RPMI8226 (cell line): ENCODE data around the gene TIE1.

Experiments
- DNase-seq: peaks from one replicate; pipeline ENCODE4 v3.0.0-alpha.2; 2015

The TIE1 gene

GRCh38 chr1:43313771-43314170, 13.0 kb downstream of the TIE1 start:
- no peak for DNase-seq

- DNase-seq = no peak
Measured at GRCh38 chr1:43314233-43314632, 13.5 kb downstream of the TIE1 start.

DNA sequence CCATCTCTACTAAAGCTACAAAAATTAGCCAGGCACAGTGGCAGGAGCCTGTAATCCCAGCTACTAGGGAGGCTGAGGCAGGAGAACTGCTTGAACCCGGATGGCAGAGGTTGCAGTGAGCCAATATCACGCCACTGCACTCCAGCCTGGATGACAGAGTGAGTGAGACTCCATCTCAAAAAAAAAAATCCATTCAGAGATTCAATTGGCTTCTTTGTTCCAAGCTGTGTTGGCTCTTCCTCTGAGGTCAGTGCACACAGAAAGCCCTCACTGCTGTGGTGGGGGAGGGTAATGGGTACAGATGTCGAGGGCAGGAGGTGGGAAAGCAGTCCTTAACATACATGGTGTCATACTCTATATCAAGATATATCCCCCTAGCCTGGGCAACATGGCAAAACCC, 14.7 kb downstream of the TIE1 start:
- no peak for DNase-seq

GRCh38 chr1:43315963-43316737, 15.4 kb downstream of the TIE1 start:
- DNase-seq = no peak

- DNase-seq = no peak
Measured at GRCh38 chr1:43316738-43317520, 16.1 kb downstream of the TIE1 start.

DNA sequence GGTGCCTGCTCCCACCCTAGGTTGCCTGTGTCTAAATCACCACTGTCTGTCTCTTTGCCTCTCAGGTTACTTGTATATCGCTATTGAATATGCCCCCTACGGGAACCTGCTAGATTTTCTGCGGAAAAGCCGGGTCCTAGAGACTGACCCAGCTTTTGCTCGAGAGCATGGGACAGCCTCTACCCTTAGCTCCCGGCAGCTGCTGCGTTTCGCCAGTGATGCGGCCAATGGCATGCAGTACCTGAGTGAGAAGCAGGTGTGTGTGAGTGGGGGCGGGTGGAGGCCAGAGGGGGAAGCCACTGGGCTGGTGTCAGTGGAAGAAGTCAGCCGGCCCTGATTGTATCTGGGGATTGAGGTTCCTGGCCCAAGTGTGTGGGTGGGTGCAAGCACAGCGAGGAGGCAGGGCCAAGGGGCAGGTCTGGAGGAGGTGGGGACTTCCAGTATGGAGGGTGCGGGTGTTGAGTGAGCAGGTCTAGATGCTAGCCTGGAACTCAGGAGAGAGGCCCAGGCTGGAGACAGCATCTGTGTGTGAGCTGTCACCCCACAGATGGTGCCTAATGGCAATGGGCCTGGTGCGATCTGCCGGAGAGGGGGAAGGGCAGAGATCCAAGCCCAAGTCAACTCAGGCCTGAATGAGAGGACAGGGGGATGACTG, 17.2 kb downstream of the TIE1 start:
- no peak for DNase-seq

DNA sequence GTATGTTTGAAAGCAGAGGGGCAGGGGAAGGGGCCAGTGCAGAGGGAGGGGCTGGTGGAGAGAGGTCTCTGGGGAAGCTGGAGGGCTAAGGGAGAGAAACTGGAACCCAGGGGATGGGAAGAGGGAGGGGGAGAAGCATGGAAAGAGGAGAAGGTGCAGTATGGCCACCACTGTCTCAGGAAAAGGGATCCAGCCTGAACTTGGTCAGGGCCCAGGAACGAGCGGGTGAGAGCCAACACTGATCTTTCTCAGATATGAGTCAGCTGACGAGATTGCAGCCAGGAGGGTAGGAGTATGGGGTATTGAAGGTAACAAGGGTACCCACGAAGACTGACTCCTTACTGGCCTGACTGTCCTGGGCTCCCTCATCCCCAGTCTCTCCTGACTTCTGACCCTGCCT, 18.0 kb downstream of the TIE1 start:
- no peak for DNase-seq

DNA sequence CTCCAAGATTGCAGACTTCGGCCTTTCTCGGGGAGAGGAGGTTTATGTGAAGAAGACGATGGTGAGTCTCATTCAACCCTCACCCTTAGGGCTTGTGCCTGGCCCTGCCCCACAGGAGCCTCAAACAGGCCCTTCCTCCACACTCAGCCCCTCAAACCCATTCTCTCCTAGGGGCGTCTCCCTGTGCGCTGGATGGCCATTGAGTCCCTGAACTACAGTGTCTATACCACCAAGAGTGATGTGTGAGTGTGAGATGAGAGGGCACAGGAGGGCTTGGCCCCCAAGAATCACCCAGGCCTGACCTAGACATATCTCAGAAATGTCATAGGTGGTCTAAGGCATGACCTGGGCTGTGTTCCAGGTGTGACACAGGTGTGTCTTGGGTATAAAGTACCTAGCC, 18.5 kb downstream of the TIE1 start:
- DNase-seq = no peak

DNA sequence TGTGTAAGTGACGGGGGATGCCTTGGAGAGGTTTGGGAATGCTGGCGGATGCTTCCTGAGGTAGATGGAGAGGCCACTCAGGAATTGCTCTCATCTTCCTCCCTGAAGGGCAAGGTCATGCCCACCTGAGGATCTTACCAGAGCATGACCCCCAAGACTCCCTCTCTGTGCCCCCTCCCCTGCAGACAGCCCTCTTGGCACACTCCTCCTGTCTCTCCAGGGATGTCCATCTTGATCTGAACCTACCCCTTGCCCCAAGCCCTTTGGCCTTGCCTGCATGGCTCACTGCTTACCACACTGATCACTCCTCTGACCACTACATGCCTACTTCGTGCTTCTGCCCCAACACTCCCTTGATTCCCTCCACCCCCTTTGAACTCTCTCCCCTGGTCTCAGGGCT, 19.0 kb downstream of the TIE1 start:
- no peak for DNase-seq

DNA sequence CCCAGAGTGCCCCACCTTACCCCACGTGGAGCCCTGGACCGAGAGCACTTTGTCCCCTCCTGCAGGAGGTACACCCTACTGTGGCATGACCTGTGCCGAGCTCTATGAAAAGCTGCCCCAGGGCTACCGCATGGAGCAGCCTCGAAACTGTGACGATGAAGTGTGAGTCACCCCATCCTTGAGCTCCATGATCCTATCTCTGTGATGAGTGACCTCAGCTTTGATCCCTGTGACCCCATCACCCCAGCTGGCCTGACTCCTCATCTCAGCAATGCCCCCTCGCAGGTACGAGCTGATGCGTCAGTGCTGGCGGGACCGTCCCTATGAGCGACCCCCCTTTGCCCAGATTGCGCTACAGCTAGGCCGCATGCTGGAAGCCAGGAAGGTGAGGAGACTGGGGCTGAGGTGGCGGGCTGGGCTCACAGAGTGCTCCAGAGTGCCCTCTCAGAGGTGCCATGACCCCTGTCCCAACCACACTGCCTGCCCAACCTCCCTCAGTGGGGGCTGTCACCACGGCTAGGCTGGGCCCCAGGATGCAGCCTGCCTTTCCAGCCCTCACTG, 20.6 kb downstream of the TIE1 start:
- DNase-seq = no peak

- DNase-seq = no peak
Measured at GRCh38 chr1:43322506-43322905, 21.7 kb downstream of the TIE1 start.

DNA sequence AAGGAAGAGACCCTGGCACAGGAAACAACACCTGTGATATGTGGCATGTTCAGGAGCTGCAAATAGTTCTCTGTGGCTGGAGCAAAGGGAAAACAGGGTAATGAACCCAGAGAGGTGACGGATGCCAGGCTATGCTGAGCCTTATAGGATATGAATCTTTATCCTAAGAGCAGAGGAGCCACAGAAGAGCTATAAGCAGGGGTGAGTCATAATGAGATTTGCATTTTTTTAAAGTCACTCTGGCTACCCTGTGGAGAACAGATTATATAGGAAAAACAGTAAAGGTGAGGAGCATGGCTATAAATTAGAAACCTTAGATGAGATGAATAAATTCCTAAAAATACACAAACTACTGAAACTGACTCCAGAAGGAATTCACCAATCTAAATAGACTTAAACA, 24.0 kb downstream of the TIE1 start:
- no peak for DNase-seq

GRCh38 chr1:43325381-43325780, 24.6 kb downstream of the TIE1 start:
- DNase-seq = no peak

GRCh38 chr1:43327549-43328292, 26.9 kb downstream of the TIE1 start:
- no peak for DNase-seq

DNA sequence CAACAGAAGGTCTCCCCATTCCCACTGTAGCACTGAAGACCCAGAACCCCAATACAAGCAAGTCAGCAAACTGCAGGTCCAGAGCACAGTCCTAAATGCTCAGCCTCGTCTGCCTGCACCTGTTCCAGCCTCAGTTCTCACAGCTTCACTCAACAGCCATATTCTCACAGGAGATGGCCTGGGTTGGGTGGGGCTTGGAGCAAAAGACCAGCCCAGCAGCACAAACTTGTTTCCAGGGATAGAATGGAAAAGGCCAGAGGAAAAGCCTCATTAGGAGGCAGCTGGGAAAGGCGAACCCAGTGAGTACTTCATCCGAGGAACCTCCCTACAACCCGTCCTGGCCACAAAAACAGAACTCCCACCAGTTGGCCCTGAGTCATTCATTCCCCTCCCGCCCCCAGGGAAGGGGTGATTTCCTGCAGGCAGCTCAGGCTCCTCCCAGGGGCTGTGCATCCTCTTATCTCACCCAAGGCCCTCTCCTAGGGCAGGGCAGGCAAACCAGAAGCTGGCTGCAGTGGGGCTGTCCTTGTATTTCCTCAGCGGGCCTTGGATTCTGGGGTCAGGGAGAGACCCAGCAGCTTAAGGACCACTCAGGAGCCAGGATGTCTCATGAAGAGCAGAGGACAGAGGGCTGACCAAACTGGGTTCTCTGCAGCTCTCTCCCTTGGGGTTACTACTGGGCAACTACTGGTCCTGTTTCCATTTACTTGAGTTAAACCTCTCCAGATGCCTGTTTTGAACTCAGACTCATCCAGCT, 29.4 kb downstream of the TIE1 start:
- no peak for DNase-seq

- no peak for DNase-seq
Measured at GRCh38 chr1:43331688-43332087, 30.9 kb downstream of the TIE1 start.

DNA sequence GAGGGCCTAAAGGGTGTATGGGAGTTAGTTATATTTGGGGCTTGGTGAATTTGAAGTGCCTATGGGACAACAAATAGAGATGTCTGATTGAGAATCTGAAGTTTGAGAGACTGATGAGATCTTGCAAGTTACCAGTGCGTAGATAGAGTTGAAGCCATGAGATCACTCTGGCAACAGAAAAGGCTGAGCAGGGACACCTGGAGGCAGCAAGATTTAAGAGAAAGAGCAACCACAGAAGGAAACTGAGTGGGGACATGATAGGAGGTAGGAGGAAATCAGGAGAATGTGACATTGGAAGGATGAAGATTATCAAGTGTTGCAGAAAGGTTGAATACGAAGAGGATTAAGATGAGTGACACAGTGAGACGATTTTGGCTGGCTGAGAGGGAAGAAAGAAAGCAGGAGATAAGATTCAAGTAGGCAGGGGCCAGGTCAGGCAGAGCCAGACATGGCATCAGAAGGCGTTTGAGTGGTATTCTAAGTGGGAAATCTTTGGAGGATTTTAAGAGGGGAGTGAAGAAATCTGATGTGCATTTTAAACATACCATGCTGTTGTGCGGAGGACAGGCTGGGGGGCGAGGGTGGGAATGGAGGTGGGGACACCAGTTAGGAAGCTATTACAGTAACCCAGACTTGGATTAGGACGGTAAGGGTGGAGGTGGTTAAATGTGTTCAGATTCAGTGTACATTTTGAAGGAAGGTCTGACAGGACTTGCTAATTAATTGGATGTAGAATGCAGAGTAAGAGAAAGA, 33.8 kb downstream of the TIE1 start:
- DNase-seq = no peak

GRCh38 chr1:43337588-43337987, 36.8 kb downstream of the TIE1 start, which contains the start of gene MPL:
TSS of gene MPL (plus strand) at chr1:43337818. CDS start at chr1:43337849, 31 bp downstream.
- DNase-seq = no peak

- no peak for DNase-seq
Measured at GRCh38 chr1:43338001-43338400, 37.2 kb downstream of the TIE1 start.

GRCh38 chr1:43339584-43340232, 38.9 kb downstream of the TIE1 start:
- no peak for DNase-seq

DNA sequence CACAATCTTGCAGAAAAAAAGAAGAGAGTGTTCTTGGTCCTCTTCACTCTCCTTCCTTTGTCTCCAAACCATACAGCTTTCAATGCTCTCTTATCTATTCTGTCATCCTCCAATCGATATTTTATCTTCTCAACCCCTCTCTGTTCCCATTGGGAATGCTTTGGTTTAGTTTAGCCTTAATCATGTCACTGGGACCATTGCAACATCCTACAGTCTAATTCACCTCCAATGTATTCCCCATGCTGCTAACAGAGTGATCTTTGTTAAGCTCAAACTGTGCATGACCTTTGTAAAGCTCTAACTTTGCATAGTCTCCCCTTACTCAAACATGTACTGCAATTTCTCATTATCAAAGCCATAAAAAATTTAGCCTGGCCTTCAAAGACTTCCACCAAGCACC, 39.8 kb downstream of the TIE1 start:
- DNase-seq = no peak
